Measurements from ENCODE around the gene RHBDL2. TPM values are rescaled to one million over a fixed set of nuclear protein-coding genes. Genes with fewer than 3 reads are reported as not detected.
"Not testable (repeated sequence)": the region's sequence is repeated elsewhere in the genome, so short reads cannot be mapped to it uniquely, and the experiment has no call there.

The RHBDL2 gene
- total and polyA plus RNA-seq, 9 donors, result 0.35 to 1.1 (median 0.55) TPM

- Histone ChIP-seq H3K4me3 (ENCODE audit: low read length) (peak overlapping the region; percentile 94), H3K27me3 (ENCODE audit: control insufficient read depth, insufficient read depth, low read length) (no peaks in the 10 kb centered on the region), H3K9me3 (replicated peaks; ENCODE audit: control insufficient read depth, low read depth, low read length) (no peaks in the 10 kb centered on the region), H3K27ac (ENCODE audit: low read length) (peak overlapping the region; percentile 72), H3K36me3 (ENCODE audit: control insufficient read depth, insufficient read depth, low read length) (peaks cover 16% of the 10 kb centered on the region), H3K4me1 (ENCODE audit: control insufficient read depth, insufficient read depth, low read length) (peaks cover 18% of the 10 kb centered on the region)
- DNase-seq, result no peak
- 21% methylated on average over 4 of the region's 6 CpGs for WGBS (ENCODE audit: insufficient coverage)
Measured at GRCh38 chr1:38860454-38860795, 81.2 kb downstream of the RHBDL2 start.

GRCh38 chr1:38859561-38860453 lies 81.8 kb downstream of the RHBDL2 start, which contains the start of gene RRAGC:
Gene RRAGC (minus strand): TSS chr1:38859772. CDS start chr1:38859646, 126 bp downstream.
- Histone ChIP-seq H3K36me3 (ENCODE audit: control insufficient read depth, insufficient read depth, low read length) (peaks cover 17% of the 10 kb centered on the region), H3K27me3 (ENCODE audit: control insufficient read depth, insufficient read depth, low read length) (no peaks in the 10 kb centered on the region), H3K27ac (ENCODE audit: low read length) (peak within 1 kb of the TSS; percentile 72), H3K4me3 (ENCODE audit: low read length) (peak within 1 kb of the TSS; percentile 94), H3K9me3 (replicated peaks; ENCODE audit: control insufficient read depth, low read depth, low read length) (no peaks in the 10 kb centered on the region), H3K4me1 (ENCODE audit: control insufficient read depth, insufficient read depth, low read length) (peaks cover 18% of the 10 kb centered on the region)
- DNase-seq, result peak; percentile 100
- under 1% methylated on average over 68 of the region's 70 CpGs for WGBS (ENCODE audit: insufficient coverage)

- WGBS (ENCODE audit: insufficient coverage), result under 1% methylated on average over 32 of the region's 51 CpGs
Measured at GRCh38 chr1:38858833-38859560, 82.6 kb downstream of the RHBDL2 start.

GRCh38 chr1:38852780-38853179 lies 88.8 kb downstream of the RHBDL2 start:
- no CpG with 5 or more reads among the region's 4 CpGs for WGBS (ENCODE audit: insufficient coverage)

More at GRCh38 chr1:38858833-38859560, 82.6 kb downstream of the RHBDL2 start:
- DNase-seq, result peak; percentile 48
- peak overlapping the region; percentile 65 for H3K27ac ChIP-seq (ENCODE audit: low read length)
- peak overlapping the region; percentile 88 for H3K4me3 ChIP-seq (ENCODE audit: low read length)
- peaks cover 17% of the 10 kb centered on the region for H3K36me3 ChIP-seq (ENCODE audit: control insufficient read depth, insufficient read depth, low read length)
- H3K9me3 ChIP-seq (replicated peaks; ENCODE audit: control insufficient read depth, low read depth, low read length), result no peaks in the 10 kb centered on the region
- no peaks in the 10 kb centered on the region for H3K27me3 ChIP-seq (ENCODE audit: control insufficient read depth, insufficient read depth, low read length)
- peaks cover 18% of the 10 kb centered on the region for H3K4me1 ChIP-seq (ENCODE audit: control insufficient read depth, insufficient read depth, low read length)

GRCh38 chr1:38848071-38848470 lies 93.6 kb downstream of the RHBDL2 start:
- Histone ChIP-seq H3K4me3 (ENCODE audit: low read length) (no peak overlapping the region), H3K27me3 (ENCODE audit: control insufficient read depth, insufficient read depth, low read length) (no peaks in the 10 kb centered on the region), H3K4me1 (ENCODE audit: control insufficient read depth, insufficient read depth, low read length) (no peaks in the 10 kb centered on the region), H3K36me3 (ENCODE audit: control insufficient read depth, insufficient read depth, low read length) (peaks cover 33% of the 10 kb centered on the region), H3K9me3 (replicated peaks; ENCODE audit: control insufficient read depth, low read depth, low read length) (no peaks in the 10 kb centered on the region), H3K27ac (ENCODE audit: low read length) (no peak overlapping the region)
- WGBS (ENCODE audit: insufficient coverage), result no CpG with 5 or more reads among the region's 1 CpG
- DNase-seq, result peak; percentile 27

More at GRCh38 chr1:38852780-38853179, 88.8 kb downstream of the RHBDL2 start:
- Histone ChIP-seq H3K27ac (ENCODE audit: low read length) (no peak overlapping the region), H3K27me3 (ENCODE audit: control insufficient read depth, insufficient read depth, low read length) (no peaks in the 10 kb centered on the region), H3K36me3 (ENCODE audit: control insufficient read depth, insufficient read depth, low read length) (peaks cover 39% of the 10 kb centered on the region), H3K4me3 (ENCODE audit: low read length) (no peak overlapping the region), H3K9me3 (replicated peaks; ENCODE audit: control insufficient read depth, low read depth, low read length) (no peaks in the 10 kb centered on the region), H3K4me1 (ENCODE audit: control insufficient read depth, insufficient read depth, low read length) (no peaks in the 10 kb centered on the region)
- no peak for DNase-seq

GRCh38 chr1:38846210-38846609 lies 95.4 kb downstream of the RHBDL2 start:
- DNase-seq, result no peak
- H3K27ac ChIP-seq (ENCODE audit: low read length), result no peak overlapping the region
- H3K4me1 ChIP-seq (ENCODE audit: control insufficient read depth, insufficient read depth, low read length), result no peaks in the 10 kb centered on the region
- no peaks in the 10 kb centered on the region for H3K9me3 ChIP-seq (replicated peaks; ENCODE audit: control insufficient read depth, low read depth, low read length)
- peaks cover 39% of the 10 kb centered on the region for H3K36me3 ChIP-seq (ENCODE audit: control insufficient read depth, insufficient read depth, low read length)
- WGBS (ENCODE audit: insufficient coverage), result 81% methylated on average over 3 of the region's 3 CpGs
- H3K4me3 ChIP-seq (ENCODE audit: low read length), result no peak overlapping the region
- no peaks in the 10 kb centered on the region for H3K27me3 ChIP-seq (ENCODE audit: control insufficient read depth, insufficient read depth, low read length)

GRCh38 chr1:38845088-38845487 lies 96.5 kb downstream of the RHBDL2 start:
- H3K4me3 ChIP-seq (ENCODE audit: low read length); H3K27me3 ChIP-seq (ENCODE audit: control insufficient read depth, insufficient read depth, low read length): not testable (repeated sequence)
- WGBS (ENCODE audit: insufficient coverage), result no CpG with 5 or more reads among the region's 3 CpGs

GRCh38 chr1:38840281-38840680 lies 101.3 kb downstream of the RHBDL2 start:
- no peak overlapping the region for H3K27ac ChIP-seq (ENCODE audit: low read length)
- H3K4me3 ChIP-seq (ENCODE audit: low read length), result no peak overlapping the region
- 75% methylated on average over 1 of the region's 2 CpGs for WGBS (ENCODE audit: insufficient coverage)
- H3K9me3 ChIP-seq (replicated peaks; ENCODE audit: control insufficient read depth, low read depth, low read length), result no peaks in the 10 kb centered on the region
- peaks cover 36% of the 10 kb centered on the region for H3K36me3 ChIP-seq (ENCODE audit: control insufficient read depth, insufficient read depth, low read length)
- DNase-seq, result no peak
- H3K4me1 ChIP-seq (ENCODE audit: control insufficient read depth, insufficient read depth, low read length), result no peaks in the 10 kb centered on the region
- H3K27me3 ChIP-seq (ENCODE audit: control insufficient read depth, insufficient read depth, low read length), result no peaks in the 10 kb centered on the region

More at GRCh38 chr1:38845088-38845487, 96.5 kb downstream of the RHBDL2 start:
- H3K27ac ChIP-seq (ENCODE audit: low read length); DNase-seq; H3K9me3 ChIP-seq (replicated peaks; ENCODE audit: control insufficient read depth, low read depth, low read length); H3K4me1 ChIP-seq (ENCODE audit: control insufficient read depth, insufficient read depth, low read length): not testable (repeated sequence)
- peaks cover 36% of the 10 kb centered on the region for H3K36me3 ChIP-seq (ENCODE audit: control insufficient read depth, insufficient read depth, low read length)

GRCh38 chr1:38839363-38839762 lies 102.3 kb downstream of the RHBDL2 start:
- peaks cover 33% of the 10 kb centered on the region for H3K36me3 ChIP-seq (ENCODE audit: control insufficient read depth, insufficient read depth, low read length)
- H3K4me1 ChIP-seq (ENCODE audit: control insufficient read depth, insufficient read depth, low read length), result no peaks in the 10 kb centered on the region
- no peak overlapping the region for H3K27ac ChIP-seq (ENCODE audit: low read length)
- no peaks in the 10 kb centered on the region for H3K27me3 ChIP-seq (ENCODE audit: control insufficient read depth, insufficient read depth, low read length)
- 100% methylated on average over 2 of the region's 9 CpGs for WGBS (ENCODE audit: insufficient coverage)
- DNase-seq, result peak; percentile 22
- H3K9me3 ChIP-seq (replicated peaks; ENCODE audit: control insufficient read depth, low read depth, low read length), result no peaks in the 10 kb centered on the region
- no peak overlapping the region for H3K4me3 ChIP-seq (ENCODE audit: low read length)

- H3K36me3 ChIP-seq (ENCODE audit: control insufficient read depth, insufficient read depth, low read length), result peaks cover 20% of the 10 kb centered on the region
- not testable (repeated sequence) for H3K27ac ChIP-seq (ENCODE audit: low read length); H3K27me3 ChIP-seq (ENCODE audit: control insufficient read depth, insufficient read depth, low read length); DNase-seq; H3K4me3 ChIP-seq (ENCODE audit: low read length); H3K4me1 ChIP-seq (ENCODE audit: control insufficient read depth, insufficient read depth, low read length); H3K9me3 ChIP-seq (replicated peaks; ENCODE audit: control insufficient read depth, low read depth, low read length)
- WGBS (ENCODE audit: insufficient coverage), result 99% methylated on average over 7 of the region's 10 CpGs
Measured at GRCh38 chr1:38836316-38836715, 105.3 kb downstream of the RHBDL2 start.

Measured in muscle of leg (tissue), 11 donors.